CD1c-positive myeloid dendritic cell (primary cell): ENCODE results near the gene CFAP74.

Experiments
- DNase-seq: peaks from one replicate; pipeline ENCODE4 v3.0.0-alpha.2; 2016; ENCODE audit errors: extremely low spot score

CFAP74 gene

DNA sequence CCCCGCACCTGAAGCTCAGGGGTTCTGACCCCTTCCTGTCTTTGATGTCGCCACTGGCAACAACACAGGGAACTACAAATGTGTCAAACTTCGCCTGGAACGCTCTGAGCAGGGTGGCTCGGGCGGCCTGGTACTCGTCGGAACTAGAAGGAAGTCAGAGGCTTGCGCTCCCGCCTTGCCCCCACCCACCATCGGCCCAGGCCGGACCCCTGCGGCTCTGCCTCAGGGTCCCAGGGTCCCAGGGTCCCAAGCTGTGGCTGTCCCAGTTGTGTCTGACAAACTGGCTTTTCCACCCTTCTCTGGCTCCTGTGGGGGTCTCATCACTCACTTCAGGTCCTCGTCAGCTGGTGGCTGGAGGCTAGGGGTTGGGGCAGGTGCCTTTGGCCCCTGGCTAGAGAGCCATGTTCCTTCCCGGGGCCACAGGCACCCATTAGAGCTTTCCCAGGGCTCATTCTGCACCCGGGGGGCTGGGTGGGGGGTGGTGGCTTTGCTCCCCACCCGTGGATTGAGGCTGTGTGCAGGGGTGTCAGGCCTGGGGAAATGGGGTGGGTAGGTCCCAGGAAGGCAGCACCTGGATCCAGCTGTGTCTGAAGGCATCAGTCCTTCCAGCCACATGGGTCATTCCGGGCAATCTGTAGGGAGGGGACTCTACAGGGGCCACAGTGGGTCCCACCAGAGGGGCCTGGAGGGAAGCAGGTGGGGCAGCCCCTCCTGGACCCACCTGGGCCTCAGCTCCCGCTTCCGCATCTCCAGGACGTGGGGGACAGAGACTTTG is 76.5 kb downstream of the CFAP74 start:
- no peak for DNase-seq

DNA sequence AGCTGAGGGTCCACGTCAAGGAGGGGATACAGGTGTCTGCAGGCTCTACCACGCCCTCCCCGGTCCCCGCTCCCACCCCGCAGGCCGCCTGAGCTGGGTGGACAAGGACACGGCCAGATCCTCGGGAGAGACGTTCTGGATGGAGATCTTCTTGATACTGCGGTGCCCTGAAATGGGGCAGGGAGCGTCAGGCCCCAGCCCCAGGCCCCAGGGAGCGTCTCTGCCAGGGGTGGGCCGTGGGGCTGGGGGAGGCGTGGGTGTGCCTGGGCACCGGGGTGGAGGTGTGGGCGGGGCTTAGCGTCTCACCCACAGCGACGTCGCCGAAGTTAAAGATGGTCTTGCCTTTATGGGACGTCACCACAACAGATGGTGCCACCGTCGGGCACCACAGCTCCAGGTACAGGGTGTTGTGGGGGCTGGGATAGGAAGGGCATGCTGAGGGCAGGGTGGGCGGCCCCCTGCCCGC is 77.2 kb downstream of the CFAP74 start:
- no peak for DNase-seq

DNA sequence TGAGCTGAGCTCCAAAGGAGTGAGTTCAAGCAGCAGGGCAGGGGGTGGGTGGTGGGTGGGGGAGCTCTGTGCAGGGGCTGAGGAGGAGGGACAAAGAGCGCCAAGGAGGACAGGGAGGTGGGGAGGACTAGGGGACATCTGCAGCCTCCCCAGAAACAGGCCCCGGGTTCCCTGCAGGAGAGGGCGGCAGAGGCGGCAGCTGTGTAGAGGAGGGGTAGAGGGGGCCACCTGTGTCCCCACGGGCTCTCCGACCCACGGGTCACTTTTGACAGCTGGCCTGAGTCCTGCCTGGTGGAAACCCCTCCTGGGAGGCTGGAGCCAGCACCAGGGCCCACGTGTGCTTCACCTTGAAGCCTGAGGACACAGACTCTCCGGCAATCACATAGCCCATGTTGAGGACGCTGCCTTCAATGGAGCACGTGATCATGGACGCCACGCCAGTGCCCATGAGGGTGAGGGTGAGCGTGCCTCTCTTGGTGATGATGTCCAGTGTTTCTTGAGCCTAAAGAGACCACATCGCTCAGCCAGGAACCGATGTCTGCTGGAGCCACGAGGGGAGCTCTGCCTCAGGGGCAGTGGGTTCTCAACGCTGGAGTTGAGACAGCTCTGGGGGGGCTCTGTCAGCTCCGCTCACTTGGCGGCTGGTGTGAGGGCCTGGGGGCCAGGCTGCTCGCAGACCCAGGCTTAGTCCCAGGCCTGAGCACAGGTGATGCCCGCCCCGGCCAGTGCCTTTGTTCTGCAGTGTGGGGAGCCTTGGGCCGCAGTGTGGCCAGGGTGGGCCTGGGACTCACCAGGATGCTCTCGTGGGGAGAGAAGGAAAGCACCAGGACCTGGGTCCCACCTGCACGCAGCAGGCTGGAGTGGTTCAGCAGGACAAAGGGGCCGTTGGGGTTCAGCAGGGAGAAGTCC is 77.9 kb downstream of the CFAP74 start:
- DNase-seq = no peak

DNA sequence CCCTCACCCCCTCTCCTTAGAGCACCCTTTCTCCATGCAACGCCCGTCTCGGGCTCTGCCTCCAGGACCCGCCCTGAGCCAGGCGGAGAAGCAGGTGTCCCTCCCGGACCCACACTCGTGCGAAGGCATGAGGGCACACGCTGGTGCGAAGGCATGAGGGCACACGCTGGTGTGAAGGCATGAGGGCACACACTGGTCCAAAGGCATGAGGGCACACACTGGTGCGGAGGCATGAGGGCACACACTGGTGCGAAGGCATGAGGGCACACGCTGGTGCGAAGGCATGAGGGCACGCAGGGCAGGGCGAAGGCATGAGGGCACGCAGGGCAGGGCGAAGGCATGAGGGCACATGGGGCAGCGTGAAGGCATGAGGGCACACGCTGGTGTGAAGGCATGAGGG is 78.7 kb downstream of the CFAP74 start:
- no peak for DNase-seq

DNA sequence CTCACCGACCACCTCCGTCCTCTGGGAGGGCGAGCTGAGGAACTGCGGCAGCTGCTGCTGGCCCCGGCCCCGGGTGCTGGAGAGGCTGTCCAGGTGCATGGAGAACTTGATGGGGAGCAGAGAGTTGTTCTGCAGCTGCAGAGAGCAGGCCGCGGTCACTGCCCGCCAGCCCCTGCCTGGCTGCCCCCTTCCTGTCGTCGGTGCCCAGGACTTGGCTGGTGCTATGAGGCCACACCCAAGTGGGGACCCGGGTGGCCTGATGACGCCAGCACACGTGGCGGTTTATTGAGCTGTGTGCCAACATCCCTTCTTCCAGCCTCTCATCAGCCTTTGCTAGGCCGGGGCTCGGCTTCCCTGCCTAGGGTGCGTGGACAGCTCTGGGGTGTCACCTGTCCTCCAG is 79.2 kb downstream of the CFAP74 start:
- DNase-seq = no peak

DNA sequence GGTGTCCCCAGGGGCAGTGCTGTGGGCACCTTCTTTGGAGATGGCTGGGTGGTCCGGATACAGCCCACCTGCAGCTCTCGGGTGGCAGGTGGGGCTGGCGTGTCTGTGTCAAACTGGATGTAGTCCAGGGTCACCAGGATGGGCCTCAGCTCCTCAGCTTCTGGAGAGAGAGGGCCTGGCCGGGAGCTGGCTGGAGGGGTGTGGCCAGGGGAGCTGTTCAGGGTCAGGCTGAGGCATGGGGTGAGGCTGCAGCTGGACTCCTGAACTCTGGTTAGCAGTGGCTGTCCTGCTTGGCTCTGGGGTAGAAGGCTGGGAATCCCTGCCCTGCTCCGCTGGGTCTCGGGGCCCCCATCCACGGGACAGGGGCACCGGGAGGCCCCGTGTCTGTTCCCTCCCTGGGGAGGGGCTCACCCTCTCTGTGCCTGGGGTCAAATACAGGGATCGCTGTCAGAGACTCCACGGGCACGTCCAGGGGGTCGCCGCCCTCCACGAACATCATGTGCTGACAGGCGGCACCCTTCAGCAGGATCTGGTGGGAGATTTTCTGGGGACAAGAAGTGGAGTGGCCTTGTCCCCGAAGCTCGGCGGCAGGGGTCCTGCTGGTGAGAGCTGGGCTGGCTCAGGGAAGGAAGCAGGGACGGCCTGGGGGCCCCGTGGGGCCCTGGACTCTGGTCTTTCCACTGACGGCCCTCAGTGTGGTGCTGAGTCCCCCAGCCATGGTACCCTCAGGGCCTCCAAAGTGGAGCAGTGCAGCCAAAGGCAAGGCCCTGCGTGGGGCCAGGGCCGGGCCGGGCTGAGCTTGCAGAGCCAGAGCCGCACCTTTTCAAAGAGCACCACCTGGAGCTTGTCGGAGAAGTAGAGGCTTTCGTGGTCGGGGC is 80.4 kb downstream of the CFAP74 start:
- DNase-seq = no peak

DNA sequence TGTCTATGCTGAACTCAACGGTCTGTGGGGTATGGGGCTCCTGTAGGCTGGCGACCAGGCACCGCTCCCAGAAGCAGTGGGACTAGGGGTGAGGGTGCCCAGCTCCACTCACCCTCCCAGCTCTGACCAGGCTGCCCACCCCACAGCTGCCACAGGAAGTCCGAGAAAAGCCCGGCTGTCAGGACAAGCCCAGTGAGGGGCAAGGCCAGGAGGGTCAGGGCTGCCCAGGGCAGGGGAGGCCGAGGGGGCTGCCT is 81.0 kb downstream of the CFAP74 start:
- DNase-seq = no peak

DNA sequence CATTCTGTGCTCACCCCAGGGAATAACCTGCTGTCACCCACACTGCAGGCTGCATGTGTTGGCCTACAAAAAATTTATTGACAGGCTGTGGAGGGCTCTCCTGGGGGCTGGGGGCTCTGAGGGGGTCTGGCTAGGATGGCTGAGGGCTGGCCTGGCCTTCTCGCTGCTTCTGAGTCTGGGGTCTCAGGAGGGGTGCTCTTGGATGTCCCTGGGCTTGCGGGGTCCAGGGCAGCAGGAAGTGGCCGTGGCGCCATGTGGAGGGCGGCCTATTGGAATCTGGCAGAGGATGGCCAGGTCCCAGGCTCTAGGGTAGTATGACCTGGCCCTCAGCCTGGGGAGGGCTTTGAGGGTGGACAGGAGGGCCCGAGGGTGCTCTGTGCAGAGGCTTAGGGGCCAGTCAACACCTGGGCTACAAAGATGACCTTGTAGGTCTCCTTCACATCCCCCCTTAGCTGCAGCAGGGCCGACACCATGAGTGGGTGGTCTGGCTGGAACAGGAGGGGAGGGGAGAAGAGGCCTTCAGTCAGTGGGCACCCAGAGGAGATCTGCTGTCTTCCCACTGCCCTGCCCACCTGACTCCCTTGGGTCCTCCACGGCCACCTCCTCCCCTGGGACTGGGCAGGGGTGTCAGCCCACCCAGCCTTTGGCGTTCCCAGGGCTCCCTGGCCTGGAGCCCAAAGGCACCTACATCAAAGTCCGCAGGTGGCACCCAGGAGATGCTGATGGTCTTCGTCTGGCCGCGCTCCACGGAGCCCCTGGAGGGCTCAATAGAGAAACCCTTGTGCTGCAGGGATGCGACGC is 81.5 kb downstream of the CFAP74 start:
- no peak for DNase-seq

DNA sequence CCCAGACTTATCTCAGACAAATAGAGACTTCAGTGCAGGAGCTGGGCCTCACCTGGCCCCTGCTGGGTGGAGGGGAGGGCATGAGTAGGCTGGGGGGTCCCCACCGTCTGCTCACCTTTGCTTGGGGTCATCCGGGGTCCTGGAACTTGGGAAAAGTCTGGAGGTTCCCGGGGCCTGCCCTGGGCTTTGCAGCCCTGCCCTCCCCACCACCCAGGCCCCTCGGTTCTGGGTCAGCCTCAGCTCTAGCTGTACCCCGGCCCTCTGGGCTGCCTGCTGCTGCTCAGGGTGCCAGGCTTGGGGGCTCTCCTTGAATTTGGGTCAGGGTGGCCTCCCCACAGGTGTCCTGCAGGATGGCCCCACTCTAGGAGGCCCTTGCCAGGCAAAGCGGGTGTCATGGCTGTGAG is 82.1 kb downstream of the CFAP74 start:
- no peak for DNase-seq

DNA sequence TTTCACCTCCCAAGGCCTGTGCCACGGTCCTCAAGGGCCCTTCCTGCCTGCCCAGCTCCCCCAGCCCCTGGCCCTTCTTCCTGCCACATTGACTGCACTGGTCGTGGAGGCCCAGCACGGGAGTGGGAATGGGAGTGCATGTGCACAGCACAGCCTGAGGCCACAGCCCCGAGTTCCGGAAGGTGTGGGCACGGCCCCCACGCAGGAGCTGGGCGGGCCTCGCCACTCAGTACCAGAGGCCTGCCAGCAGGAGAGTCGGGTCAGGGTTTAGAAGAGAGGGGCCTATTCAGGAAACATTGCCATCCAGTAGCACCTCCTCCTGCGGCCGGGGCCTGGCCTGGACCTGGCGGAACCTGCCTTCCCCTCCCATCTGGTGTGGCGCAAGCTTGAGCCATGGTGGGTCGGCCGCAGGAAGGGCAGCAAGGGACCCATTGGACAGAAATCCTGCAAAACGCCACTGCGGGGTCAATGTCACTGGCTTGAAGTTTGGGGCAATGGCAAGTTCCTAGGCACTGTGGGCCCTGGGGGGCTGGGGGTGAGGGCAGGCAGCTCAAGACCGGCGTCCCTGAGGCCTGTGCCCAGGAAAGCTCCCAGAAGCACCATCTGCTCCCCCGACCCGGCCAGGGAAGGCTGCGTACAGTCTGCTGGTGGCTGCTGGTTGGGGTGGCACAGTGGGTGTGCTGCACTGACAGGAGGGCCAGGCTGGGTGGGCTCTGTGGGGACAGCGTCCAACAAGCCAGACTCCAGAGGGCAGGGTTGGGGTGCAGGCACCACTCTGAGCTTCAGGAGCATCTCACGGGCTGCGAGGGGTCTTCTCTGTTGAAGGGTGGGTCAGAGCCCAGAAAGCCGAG is 82.8 kb downstream of the CFAP74 start:
- peak; percentile 3 for DNase-seq

DNA sequence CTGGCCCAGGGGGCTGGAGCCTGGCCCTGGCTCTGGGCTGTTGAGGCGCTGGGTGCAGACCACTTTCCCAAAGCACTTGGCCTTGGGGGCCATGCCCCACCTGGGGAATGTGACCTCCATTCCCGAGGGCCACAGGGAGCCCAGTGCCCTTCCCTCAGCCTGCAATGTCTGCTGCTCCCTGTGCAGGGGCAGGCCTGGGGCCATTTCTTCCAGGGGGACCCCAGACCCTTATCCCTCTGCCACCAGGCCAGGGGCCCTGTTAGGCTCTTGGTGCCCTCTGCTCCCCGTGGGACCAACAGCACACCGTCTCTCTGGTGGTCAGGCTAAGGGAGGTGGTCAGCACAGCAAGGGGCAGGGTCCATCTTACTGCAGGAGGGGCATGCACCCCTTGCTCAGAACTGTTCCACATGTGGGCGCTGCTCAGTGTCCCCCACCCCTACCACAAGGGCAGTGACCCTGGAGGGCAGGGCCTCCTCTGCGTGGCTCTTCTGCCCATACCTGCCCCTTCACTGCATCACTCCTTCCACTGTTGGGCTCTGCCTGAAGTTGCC is 83.5 kb downstream of the CFAP74 start:
- DNase-seq = no peak

DNA sequence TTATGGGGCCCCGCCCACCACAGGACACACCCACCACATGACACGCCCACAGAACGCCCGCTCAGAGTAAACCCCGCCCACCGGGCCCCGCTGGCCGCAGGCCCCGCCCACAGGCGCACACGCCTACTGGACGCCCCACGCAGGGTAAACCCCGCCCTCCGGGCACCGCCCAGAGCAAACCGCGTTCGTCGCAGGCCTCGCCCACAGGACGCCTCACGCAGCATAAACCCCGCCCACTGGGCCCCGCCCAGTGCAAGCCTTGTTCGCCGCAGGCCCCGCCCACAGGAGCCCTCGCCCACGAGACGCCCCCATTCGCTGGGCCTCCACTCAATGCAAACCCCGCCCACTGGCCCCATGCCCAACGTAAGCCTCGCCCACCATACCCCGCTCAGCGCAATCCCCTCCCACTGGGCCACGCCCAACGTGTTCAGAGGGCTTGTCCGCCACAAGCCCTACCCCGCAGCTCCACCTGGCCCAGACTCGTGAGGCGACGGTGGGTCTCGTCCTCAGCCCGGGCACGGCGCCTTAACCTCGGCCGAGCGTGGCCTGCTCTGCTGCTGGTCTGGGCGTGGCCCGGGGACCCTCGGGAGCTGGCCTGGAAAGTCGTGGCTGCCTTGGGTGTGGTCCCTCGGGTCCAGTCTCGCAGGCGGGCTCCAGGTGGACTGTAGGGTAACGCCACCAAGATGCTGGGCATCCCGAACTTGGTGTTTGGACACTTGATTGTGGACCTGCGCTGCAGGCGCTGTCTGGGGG is 84.1 kb downstream of the CFAP74 start:
- peak; percentile 98 for DNase-seq

DNA sequence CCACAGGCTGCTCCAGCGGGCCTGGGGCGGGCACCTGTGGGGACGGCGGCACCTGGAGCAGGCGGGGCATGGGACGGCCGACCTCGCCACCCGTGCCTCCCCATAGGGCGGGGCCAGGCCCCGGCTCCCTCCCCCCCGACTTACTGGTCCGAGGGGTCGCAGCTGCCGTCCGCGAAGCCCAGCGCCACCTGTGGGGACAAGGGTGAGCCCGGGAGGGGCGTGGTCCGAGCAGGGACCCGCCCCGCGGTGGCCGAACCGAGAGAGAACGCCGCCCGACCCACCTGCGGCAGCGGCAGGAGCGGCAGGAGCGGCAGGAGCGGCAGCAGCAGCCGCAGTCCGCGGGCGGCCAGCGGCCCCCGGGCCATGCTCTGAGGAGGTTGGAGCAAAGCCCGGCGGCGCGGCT is 84.7 kb downstream of the CFAP74 start, which contains the start of gene TMEM52:
TMEM52 (minus strand) TSS at position 379 of the 403 bp plus-strand sequence; CDS start at position 365, 14 bp downstream.
- DNase-seq = no peak

DNA sequence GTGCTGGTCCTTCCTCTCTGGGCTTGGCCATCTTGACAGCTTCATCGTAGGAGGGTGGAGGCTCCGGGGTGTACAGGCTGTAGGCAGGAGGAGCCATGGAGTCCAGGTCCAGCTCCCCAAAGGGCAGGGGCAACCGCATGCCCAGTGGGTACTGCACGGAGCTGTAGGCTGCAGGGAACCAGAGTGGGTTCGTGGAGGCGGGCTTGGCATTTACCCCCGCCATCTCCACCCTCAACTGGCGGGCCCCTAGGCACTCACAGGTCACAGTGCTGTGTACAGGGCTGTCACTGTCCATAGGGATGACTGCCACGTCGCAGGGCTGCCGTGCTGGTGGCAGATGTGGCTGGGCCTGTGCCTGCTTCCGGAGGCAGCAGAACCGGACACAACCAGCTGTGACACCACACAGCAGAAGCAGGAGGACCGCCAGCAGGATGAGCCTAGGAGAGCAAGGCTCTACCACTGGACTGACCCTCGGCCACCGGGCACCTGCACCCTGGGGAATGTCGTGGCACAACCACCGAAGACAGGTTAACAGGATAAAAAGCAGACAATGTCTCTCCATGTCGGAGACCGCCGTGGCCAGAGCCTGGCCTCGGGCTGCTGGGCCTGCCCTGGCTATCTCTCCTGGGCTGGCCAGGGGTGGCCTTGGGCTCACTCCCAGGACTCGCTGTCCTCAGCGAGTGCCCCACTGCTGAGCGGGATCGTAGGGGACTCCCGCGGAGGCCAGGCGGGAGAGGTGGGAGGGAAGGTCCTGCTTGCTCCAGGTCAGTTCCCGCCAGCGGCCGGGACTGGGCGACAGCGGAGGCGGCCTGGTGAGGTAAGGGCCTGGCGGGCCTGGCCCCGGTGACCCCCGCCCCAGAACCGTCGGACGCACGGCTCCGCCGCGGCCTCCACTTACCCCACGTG is 85.3 kb downstream of the CFAP74 start:
- peak; percentile 20 for DNase-seq

DNA sequence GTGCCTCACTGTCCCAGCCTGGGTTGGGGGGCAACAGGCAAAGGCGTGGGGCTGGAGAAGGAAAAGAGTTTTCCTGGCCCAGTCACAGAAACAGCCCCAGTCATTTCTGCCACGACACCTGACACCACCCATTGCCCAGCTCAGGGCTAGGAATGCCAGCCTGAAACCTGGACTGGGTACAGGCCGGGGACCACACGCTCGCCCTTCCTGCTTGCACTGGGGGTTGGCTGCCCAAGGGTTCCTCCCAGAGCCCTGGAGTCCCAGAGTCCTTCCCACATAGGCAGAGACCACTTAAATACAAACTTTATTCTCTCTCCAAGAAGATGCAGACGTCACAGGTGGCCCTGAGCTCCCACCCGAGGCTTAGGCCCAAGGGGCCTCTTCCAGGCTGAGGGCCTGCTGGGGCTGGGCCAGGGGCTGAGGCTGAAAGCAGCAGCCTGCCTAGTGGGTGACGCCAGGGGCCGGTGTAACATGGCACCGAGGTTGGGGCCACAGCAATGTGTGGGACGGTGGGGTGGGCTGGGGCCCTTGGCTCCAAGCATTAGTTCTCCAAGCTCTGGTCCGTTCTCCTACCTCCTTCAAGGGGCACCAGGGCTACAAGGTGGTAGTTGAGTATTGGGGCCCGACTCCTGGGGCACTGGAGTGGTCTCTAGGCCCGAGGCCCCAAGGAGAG is 86.1 kb downstream of the CFAP74 start:
- DNase-seq = no peak

DNA sequence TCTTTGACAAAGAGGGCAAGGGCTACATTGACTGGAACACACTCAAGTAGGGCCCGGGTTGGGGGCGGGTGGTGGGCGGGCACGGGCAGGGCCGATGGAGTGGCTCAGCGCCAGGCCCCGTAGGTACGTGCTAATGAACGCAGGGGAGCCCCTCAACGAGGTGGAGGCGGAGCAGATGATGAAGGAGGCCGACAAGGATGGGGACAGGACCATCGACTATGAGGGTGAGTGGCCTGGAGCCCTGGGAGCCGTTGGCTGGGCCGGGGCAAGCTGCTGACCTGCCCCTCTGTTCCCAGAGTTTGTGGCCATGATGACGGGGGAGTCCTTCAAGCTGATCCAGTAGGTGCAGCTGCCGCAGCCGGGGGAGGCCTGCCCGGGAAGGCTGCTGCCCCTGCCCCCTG is 86.7 kb downstream of the CFAP74 start:
- DNase-seq = no peak
